Embryonic facial prominence (tissue), 1 donor: ENCODE results near the gene EDA2R.

Experiments used
- DNase-seq: peaks from one replicate; pipeline ENCODE4 v3.0.0-alpha.2; 2016; ENCODE audit errors: extremely low spot score

EDA2R gene

GRCh38 chrX:66638591-66639500 is at the start of gene EDA2R:
EDA2R (minus strand) TSS chrX:66639078; CDS start chrX:66616020, 23,058 bp downstream.
- DNase-seq = peak; percentile 6

GRCh38 chrX:66684196-66684595 is 45.3 kb upstream of the EDA2R start:
- DNase-seq = no peak

- no peak for DNase-seq
Observed at GRCh38 chrX:66680451-66680850, 41.6 kb upstream of the EDA2R start.

- no peak for DNase-seq
Observed at GRCh38 chrX:66677430-66677829, 38.6 kb upstream of the EDA2R start.

- DNase-seq = no peak
Observed at GRCh38 chrX:66676990-66677389, 38.1 kb upstream of the EDA2R start.

- no peak for DNase-seq
Observed at GRCh38 chrX:66676413-66676812, 37.5 kb upstream of the EDA2R start.

- DNase-seq = no peak
Observed at GRCh38 chrX:66675541-66675940, 36.7 kb upstream of the EDA2R start.

- DNase-seq = no peak
Observed at GRCh38 chrX:66674506-66674905, 35.6 kb upstream of the EDA2R start.

GRCh38 chrX:66672106-66672505 is 33.2 kb upstream of the EDA2R start:
- DNase-seq = no peak

GRCh38 chrX:66654411-66654810 is 15.5 kb upstream of the EDA2R start:
- no peak for DNase-seq

GRCh38 chrX:66635360-66635759 is 3.5 kb downstream of the EDA2R start:
- no peak for DNase-seq

- DNase-seq = no peak
Observed at GRCh38 chrX:66634272-66634671, 4.6 kb downstream of the EDA2R start.

GRCh38 chrX:66633541-66633940 is 5.3 kb downstream of the EDA2R start:
- no peak for DNase-seq

GRCh38 chrX:66632981-66633380 is 5.9 kb downstream of the EDA2R start:
- no peak for DNase-seq

- no peak for DNase-seq
Observed at GRCh38 chrX:66632473-66632872, 6.4 kb downstream of the EDA2R start.

- no peak for DNase-seq
Observed at GRCh38 chrX:66625525-66625924, 13.4 kb downstream of the EDA2R start.

- DNase-seq = no peak
Observed at GRCh38 chrX:66622209-66622608, 16.7 kb downstream of the EDA2R start.

GRCh38 chrX:66616944-66617343 is 21.9 kb downstream of the EDA2R start:
- DNase-seq = no peak

- no peak for DNase-seq
Observed at GRCh38 chrX:66602381-66602938, 36.4 kb downstream of the EDA2R start.

- DNase-seq = no peak
Observed at GRCh38 chrX:66601522-66601921, 37.4 kb downstream of the EDA2R start.

GRCh38 chrX:66579219-66579618 is 59.7 kb downstream of the EDA2R start:
- DNase-seq = no peak

GRCh38 chrX:66553973-66554372 is 84.9 kb downstream of the EDA2R start:
- no peak for DNase-seq

GRCh38 chrX:66547847-66548369 is 91.0 kb downstream of the EDA2R start:
- no peak for DNase-seq
